ENCODE results near the gene CPED1. TPM values are rescaled to one million over a fixed set of nuclear protein-coding genes. Genes with fewer than 3 reads are reported as not detected.
A peak's percentile ranks its signal among the peaks of the same experiment; 100 is the strongest.
"Not testable (repeated sequence)": the region's sequence is repeated elsewhere in the genome, so short reads cannot be mapped to it uniquely, and the experiment has no call there.

CPED1 gene
- total RNA-seq, 1 experiment from 2014 or later = 3.7 TPM

DNA sequence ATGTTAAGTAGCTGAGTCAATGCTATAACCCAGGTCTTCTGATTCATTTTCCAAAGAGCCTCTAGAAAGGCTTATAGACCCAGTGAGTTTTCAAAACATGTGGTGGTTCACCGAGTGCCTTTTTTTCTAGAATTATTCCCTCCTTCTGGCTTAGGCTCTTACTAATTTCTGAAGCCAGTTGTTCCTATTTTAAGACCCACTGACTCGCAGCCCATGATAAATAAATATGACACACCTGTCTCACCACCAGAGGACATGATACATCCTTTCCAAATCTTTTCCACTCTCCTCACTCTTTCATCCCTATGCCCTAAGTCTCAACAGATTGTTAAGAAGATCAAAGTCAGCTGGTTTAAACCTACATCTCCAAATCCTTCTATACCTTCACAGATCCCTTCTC is 214.3 kb downstream of the CPED1 start:
- no peak for DNase-seq
- Histone ChIP-seq H3K36me3 (no peaks in the 10 kb centered on the region), H3K4me3 (no peak overlapping the region), H3K27me3 (no peaks in the 10 kb centered on the region), H3K9me3 (no peaks in the 10 kb centered on the region)

DNA sequence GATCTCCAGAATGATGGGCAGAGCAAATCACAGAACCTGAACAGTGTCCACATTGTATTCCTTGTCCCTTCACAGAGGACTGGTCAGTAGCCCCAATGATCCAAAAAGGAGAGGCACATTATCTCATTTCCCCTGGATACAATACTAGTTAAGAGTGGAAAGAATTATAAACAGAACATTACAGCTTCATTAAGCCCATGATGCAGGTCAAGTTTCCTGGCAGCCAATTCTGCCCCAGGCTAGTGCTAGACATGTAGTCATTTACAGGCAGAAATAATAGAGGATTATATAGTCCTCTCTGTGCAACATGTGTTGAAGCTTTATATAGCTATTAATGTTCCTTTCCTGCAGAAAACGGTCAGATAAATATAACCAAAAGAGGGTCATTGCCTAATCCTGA is 216.0 kb downstream of the CPED1 start:
- Histone ChIP-seq H3K4me3 (no peak overlapping the region), H3K9me3 (no peaks in the 10 kb centered on the region), H3K36me3 (no peaks in the 10 kb centered on the region), H3K27me3 (no peaks in the 10 kb centered on the region)
- peak; percentile 31 for DNase-seq

GRCh38 chr7:121205777-121206176 is 217.3 kb downstream of the CPED1 start:
- Histone ChIP-seq H3K9me3 (no peaks in the 10 kb centered on the region), H3K27me3 (no peaks in the 10 kb centered on the region), H3K4me3 (no peak overlapping the region), H3K36me3 (no peaks in the 10 kb centered on the region)
- no peak for DNase-seq

- no peak overlapping the region for H3K4me3 ChIP-seq
- no peak for DNase-seq
- H3K27me3 ChIP-seq = no peaks in the 10 kb centered on the region
- no peaks in the 10 kb centered on the region for H3K9me3 ChIP-seq
- no peaks in the 10 kb centered on the region for H3K36me3 ChIP-seq
Measured at GRCh38 chr7:121211253-121211652, 222.7 kb downstream of the CPED1 start.

GRCh38 chr7:121212036-121212435 is 223.5 kb downstream of the CPED1 start:
- Histone ChIP-seq H3K9me3 (no peaks in the 10 kb centered on the region), H3K4me3 (no peak overlapping the region), H3K36me3 (no peaks in the 10 kb centered on the region), H3K27me3 (no peaks in the 10 kb centered on the region)
- no peak for DNase-seq

- Histone ChIP-seq H3K36me3 (no peaks in the 10 kb centered on the region), H3K9me3 (no peaks in the 10 kb centered on the region)
- DNase-seq = no peak
Measured at GRCh38 chr7:121214657-121215056, 226.1 kb downstream of the CPED1 start.

DNA sequence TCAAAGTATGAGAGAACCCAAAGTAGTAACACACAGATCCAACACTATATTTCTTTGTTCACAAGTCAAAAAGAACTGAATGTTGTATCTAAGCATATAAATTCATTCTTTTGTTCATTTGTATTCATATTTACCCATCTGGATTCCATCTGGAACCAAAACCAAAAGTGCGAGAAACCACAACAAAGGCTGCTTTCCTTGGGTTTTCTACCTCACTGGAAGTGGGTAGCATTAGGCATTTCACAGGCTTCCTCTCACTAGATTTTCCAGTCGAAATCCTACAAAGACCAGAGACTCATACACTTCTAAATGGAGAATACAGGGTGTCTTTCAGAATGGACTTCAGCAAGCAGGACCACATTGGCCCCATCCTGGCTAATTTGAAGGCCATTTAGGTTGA is 230.5 kb downstream of the CPED1 start:
- no peaks in the 10 kb centered on the region for H3K27me3 ChIP-seq
- H3K9me3 ChIP-seq = no peaks in the 10 kb centered on the region
- no peaks in the 10 kb centered on the region for H3K36me3 ChIP-seq
- H3K4me3 ChIP-seq = no peak overlapping the region
- no peak for DNase-seq

More at GRCh38 chr7:121214657-121215056, 226.1 kb downstream of the CPED1 start:
- Histone ChIP-seq H3K4me3 (no peak overlapping the region), H3K27me3 (no peaks in the 10 kb centered on the region)

GRCh38 chr7:121221108-121221507 is 232.6 kb downstream of the CPED1 start:
- H3K4me3 ChIP-seq, H3K36me3 ChIP-seq, H3K27me3 ChIP-seq, DNase-seq, H3K9me3 ChIP-seq: not testable (repeated sequence)

DNA sequence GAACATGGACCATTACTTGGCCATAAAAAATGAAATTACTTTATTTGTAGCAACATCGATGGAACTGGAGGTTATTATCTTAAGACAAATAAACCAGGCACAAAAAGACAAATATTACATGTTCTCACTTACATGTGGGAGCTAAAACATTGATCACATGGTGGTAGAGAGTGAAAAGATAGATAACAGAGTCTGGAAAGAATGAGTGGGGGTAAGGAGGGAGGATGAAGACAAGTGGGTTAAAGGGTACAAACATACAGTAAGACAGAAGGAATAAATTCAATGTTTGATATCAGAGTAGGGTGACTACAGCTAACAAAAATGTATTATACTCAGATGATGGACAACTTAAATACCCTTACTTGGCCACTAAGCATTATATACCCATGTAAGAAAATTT is 240.3 kb downstream of the CPED1 start:
- DNase-seq = no peak
- Histone ChIP-seq H3K4me3 (no peak overlapping the region), H3K36me3 (no peaks in the 10 kb centered on the region), H3K27me3 (no peaks in the 10 kb centered on the region), H3K9me3 (no peaks in the 10 kb centered on the region)

GRCh38 chr7:121235201-121235600 is 246.7 kb downstream of the CPED1 start:
- DNase-seq = no peak
- Histone ChIP-seq H3K27me3 (no peaks in the 10 kb centered on the region), H3K4me3 (no peak overlapping the region), H3K36me3 (no peaks in the 10 kb centered on the region), H3K9me3 (no peaks in the 10 kb centered on the region)

GRCh38 chr7:121237601-121238000 is 249.1 kb downstream of the CPED1 start:
- no peaks in the 10 kb centered on the region for H3K36me3 ChIP-seq
- H3K4me3 ChIP-seq = no peak overlapping the region
- H3K9me3 ChIP-seq = no peaks in the 10 kb centered on the region
- no peaks in the 10 kb centered on the region for H3K27me3 ChIP-seq
- DNase-seq = no peak

DNA sequence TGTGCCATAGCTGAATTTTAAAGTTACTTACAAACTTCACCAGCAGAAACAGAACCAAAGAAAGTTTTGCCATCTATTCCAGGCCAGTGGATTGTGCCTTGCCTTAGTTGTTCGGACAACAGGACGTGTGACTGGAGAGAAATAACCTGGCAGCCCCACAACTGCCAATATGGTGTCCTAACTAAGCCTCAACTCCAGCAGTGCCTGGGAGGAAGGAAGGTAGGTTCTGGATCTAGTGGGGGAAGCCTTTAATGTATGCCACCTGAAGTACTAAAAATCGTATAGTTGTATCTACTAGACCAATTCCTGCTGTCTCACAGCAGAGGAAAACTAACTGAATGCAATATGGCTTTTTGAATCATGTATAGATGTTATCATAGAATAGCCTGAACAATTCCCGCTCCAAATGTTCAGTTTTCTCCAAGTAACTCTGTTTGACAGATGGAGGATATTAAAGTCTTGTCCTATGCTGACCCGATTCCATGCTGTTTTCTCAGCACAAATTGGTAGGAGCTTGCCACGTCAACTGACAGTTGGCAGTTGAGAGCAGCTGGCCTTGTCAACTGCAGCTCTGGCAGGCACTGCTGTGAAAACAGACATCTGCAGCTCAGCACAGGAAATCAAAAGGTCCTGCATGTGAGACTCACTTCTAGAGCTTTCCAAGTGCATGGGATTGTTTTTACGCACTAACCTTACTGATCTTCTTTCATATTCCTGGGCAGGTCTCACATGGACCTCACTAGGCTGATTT is 255.8 kb downstream of the CPED1 start:
- no peak for DNase-seq
- H3K36me3 ChIP-seq = no peaks in the 10 kb centered on the region
- H3K4me3 ChIP-seq = no peak overlapping the region
- no peaks in the 10 kb centered on the region for H3K9me3 ChIP-seq
- no peaks in the 10 kb centered on the region for H3K27me3 ChIP-seq

DNA sequence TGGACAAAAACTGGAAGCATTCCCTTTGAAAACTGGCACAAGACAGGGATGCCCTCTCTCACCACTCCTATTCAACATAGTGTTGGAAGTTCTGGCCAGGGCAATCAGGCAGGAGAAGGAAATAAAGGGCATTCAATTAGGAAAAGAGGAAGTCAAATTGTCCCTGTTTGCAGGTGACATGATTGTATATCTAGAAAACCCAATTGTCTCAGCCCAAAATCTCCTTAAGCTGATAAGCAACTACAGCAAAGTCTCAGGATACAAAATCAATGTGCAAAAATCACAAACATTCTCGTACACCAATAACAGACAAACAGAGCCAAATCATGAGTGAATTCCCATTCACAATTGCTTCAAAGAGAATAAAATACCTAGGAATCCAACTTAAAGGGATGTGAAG is 262.9 kb downstream of the CPED1 start:
- DNase-seq, H3K36me3 ChIP-seq, H3K9me3 ChIP-seq, H3K27me3 ChIP-seq, H3K4me3 ChIP-seq: not testable (repeated sequence)

- not testable (repeated sequence) for DNase-seq, H3K9me3 ChIP-seq, H3K4me3 ChIP-seq, H3K36me3 ChIP-seq, H3K27me3 ChIP-seq
Measured at GRCh38 chr7:121252523-121253235, 264.2 kb downstream of the CPED1 start.

DNA sequence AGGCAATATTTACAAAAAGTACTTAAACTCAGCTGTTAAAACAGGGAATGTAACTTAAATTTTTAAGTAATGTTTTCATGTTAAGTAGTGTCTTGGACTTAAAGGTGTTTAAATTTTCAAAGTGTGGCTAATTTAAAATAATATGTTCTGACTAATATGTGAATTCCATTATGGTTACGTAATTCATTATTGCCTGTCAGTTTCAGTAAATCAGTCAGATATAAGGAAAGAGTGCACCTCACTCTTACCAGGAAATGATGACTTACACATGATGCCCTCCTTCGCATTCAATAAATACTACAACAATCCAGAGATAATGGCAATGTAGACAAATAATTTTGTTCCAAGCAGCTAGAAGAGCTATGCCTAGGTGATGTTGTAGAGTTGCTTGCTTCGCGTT is 271.3 kb downstream of the CPED1 start:
- no peak for DNase-seq
- H3K27me3 ChIP-seq = no peaks in the 10 kb centered on the region
- H3K36me3 ChIP-seq = no peaks in the 10 kb centered on the region

GRCh38 chr7:121261207-121261884 is 272.8 kb downstream of the CPED1 start:
- H3K27me3 ChIP-seq = no peaks in the 10 kb centered on the region
- no peaks in the 10 kb centered on the region for H3K9me3 ChIP-seq
- no peak for DNase-seq
- no peak overlapping the region for H3K4me3 ChIP-seq
- H3K36me3 ChIP-seq = no peaks in the 10 kb centered on the region

More for the DNA sequence above, 271.3 kb downstream of the CPED1 start:
- Histone ChIP-seq H3K4me3 (no peak overlapping the region), H3K9me3 (no peaks in the 10 kb centered on the region)

GRCh38 chr7:121262221-121262620 is 273.7 kb downstream of the CPED1 start:
- no peak overlapping the region for H3K4me3 ChIP-seq
- no peak for DNase-seq
- H3K27me3 ChIP-seq = no peaks in the 10 kb centered on the region
- no peaks in the 10 kb centered on the region for H3K9me3 ChIP-seq
- no peaks in the 10 kb centered on the region for H3K36me3 ChIP-seq
